T-helper 2 cell treated with Interferon-gamma antibody and Interleukin-4, amounts not matched to agents 100 ng/mL and 5 ng/mL, for 36 hours (primary cell): ENCODE results near the gene DHX16. TPM values are rescaled to one million over a fixed set of nuclear protein-coding genes. Genes with fewer than 3 reads are reported as not detected.

ENCODE experiments used
- intact Hi-C: fragments of 100-400 bp; cut with micrococcal nuclease; formaldehyde crosslinking; loops from one replicate; pipeline ENCODE4 v1.15.1; 2023
- total RNA-seq: library from RNA; stranded (reverse); gene quantifications from 2 replicates; pipeline ENCODE4 v1.2.3, GENCODE V29; 2022

DHX16 gene
- total RNA-seq, 1 donor from 2014 or later, result 47.6 TPM

- intact Hi-C loops, result no loop called here
These were observed 27.5 kb upstream of the DHX16 start for GRCh38 chr6:30700340-30700739.

GRCh38 chr6:30696432-30696831 is 23.6 kb upstream of the DHX16 start:
- intact Hi-C loops, result no loop called here

- intact Hi-C loops, result no loop called here
These were observed 18.5 kb upstream of the DHX16 start for GRCh38 chr6:30691208-30691847.

GRCh38 chr6:30690403-30691207 is 17.8 kb upstream of the DHX16 start, which contains the start of gene NRM:
TSS of gene NRM (minus strand) at chr6:30690984. CDS start at chr6:30690974, 10 bp downstream.
- intact Hi-C loops, result no loop called here

- intact Hi-C loops, result loop anchor here (10.0 kb wide), 1 partner anchor 465 kb away; the partner anchor contains the start of genes CCHCR1 and TCF19
These were observed 17.2 kb upstream of the DHX16 start for GRCh38 chr6:30689985-30690384.

- intact Hi-C loops, result loop anchor here (10.0 kb wide), 1 partner anchor 466 kb away; the partner anchor contains the start of genes CCHCR1 and TCF19
These were observed 16.4 kb upstream of the DHX16 start for GRCh38 chr6:30689022-30689865.

- intact Hi-C loops, result loop anchor here (10.0 kb wide), 1 partner anchor 466 kb away; the partner anchor contains the start of genes CCHCR1 and TCF19
These were observed 15.8 kb upstream of the DHX16 start for GRCh38 chr6:30688569-30688968.

GRCh38 chr6:30687659-30688431 is 15.0 kb upstream of the DHX16 start:
- intact Hi-C loops, result loop anchor here (1.0 to 10.0 kb wide), 2 partner anchors 29 to 467 kb away; partner anchors contain the start of genes CCHCR1, MDC1 and TCF19

- intact Hi-C loops, result loop anchor here (1.0 to 10.0 kb wide), 2 partner anchors 30 to 468 kb away; partner anchors contain the start of genes CCHCR1, MDC1 and TCF19
These were observed 14.3 kb upstream of the DHX16 start for GRCh38 chr6:30686908-30687658.

- intact Hi-C loops, result loop anchor here (10.0 kb wide), 1 partner anchor 469 kb away; the partner anchor contains the start of genes CCHCR1 and TCF19
These were observed 13.5 kb upstream of the DHX16 start, which contains the start of gene PPP1R18 for GRCh38 chr6:30686009-30686907. TSS of gene PPP1R18 (minus strand) at chr6:30686645. CDS start at chr6:30686018, 627 bp downstream.

- intact Hi-C loops, result loop anchor here (10.0 kb wide), 1 partner anchor 469 kb away; the partner anchor contains the start of genes CCHCR1 and TCF19
These were observed 12.6 kb upstream of the DHX16 start for GRCh38 chr6:30685157-30686008.

- intact Hi-C loops, result loop anchor here (10.0 kb wide), 1 partner anchor 470 kb away; the partner anchor contains the start of genes CCHCR1 and TCF19
These were observed 11.8 kb upstream of the DHX16 start for GRCh38 chr6:30684386-30685156.

GRCh38 chr6:30683980-30684338 is 11.2 kb upstream of the DHX16 start:
- intact Hi-C loops, result loop anchor here (2.0 to 10.0 kb wide), 4 partner anchors 37 to 471 kb away; partner anchors contain the start of genes C6orf136, CCHCR1, HLA-E and MRPS18B

- intact Hi-C loops, result loop anchor here (2.0 to 10.0 kb wide), 4 partner anchors 37 to 471 kb away; partner anchors contain the start of genes C6orf136, CCHCR1, HLA-E and MRPS18B
These were observed 10.6 kb upstream of the DHX16 start for GRCh38 chr6:30683183-30683979.
